ENCODE results near the gene GCLM.

The GCLM gene

GRCh38 chr1:93847811-93848288 is 61.4 kb downstream of the GCLM start:
- H3K4me3 ChIP-seq (ENCODE audit: low read depth, low read length), result peak overlapping the region; percentile 82

- H3K4me3 ChIP-seq (ENCODE audit: low read depth, low read length), result peak overlapping the region; percentile 82
These were observed 62.0 kb downstream of the GCLM start for GRCh38 chr1:93846992-93847810.

- peak overlapping the region; percentile 82 for H3K4me3 ChIP-seq (ENCODE audit: low read depth, low read length)
These were observed 62.8 kb downstream of the GCLM start for GRCh38 chr1:93846206-93846991.

GRCh38 chr1:93845538-93846205 is 63.6 kb downstream of the GCLM start:
- peak overlapping the region; percentile 82 for H3K4me3 ChIP-seq (ENCODE audit: low read depth, low read length)

- no peak overlapping the region for H3K4me3 ChIP-seq (ENCODE audit: low read depth, low read length)
These were observed 64.8 kb downstream of the GCLM start for GRCh38 chr1:93844262-93845045.

GRCh38 chr1:93842750-93843500 is 66.3 kb downstream of the GCLM start:
- H3K4me3 ChIP-seq (ENCODE audit: low read depth, low read length), result no peak overlapping the region

GRCh38 chr1:93841771-93842170 is 67.5 kb downstream of the GCLM start:
- H3K4me3 ChIP-seq (ENCODE audit: low read depth, low read length), result no peak overlapping the region

GRCh38 chr1:93840956-93841482 is 68.2 kb downstream of the GCLM start:
- H3K4me3 ChIP-seq (ENCODE audit: low read depth, low read length), result no peak overlapping the region

GRCh38 chr1:93839753-93840152 is 69.5 kb downstream of the GCLM start:
- no peak overlapping the region for H3K4me3 ChIP-seq (ENCODE audit: low read depth, low read length)

GRCh38 chr1:93839307-93839706 is 69.9 kb downstream of the GCLM start:
- no peak overlapping the region for H3K4me3 ChIP-seq (ENCODE audit: low read depth, low read length)

GRCh38 chr1:93837961-93838360 is 71.3 kb downstream of the GCLM start:
- H3K4me3 ChIP-seq (ENCODE audit: low read depth, low read length), result no peak overlapping the region

Data from iPS-11a (cell line).